Uterus (tissue), 4 donors: ENCODE measurements around the gene LPP. TPM values are rescaled to one million over a fixed set of nuclear protein-coding genes. Genes with fewer than 3 reads are reported as not detected.

ENCODE experiments used
- DNase-seq, 2 donors: peaks; one replicate each; pipeline ENCODE4 v3.0.0-alpha.2; 2019 to 2020
- H3K27ac ChIP-seq, 2 donors: fragments of 200-600 bp; sonication (generic); 1 replicate in 1 of 2; 2 replicates in 1 of 2; pipeline ENCODE4 v1.5.1; 2016 to 2018
- H3K27me3 ChIP-seq, 2 donors: fragments of 200-600 bp; sonication (generic); one replicate each; pipeline ENCODE4 v1.5.1; 2018 to 2019; ENCODE audit warnings: control low read depth in 1 of 2
- H3K36me3 ChIP-seq, 2 donors: fragments of 200-600 bp; sonication (generic); one replicate each; pipeline ENCODE4 v1.5.1; 2019; ENCODE audit warnings: control low read depth in 1 of 2
- H3K4me1 ChIP-seq, 2 donors: fragments of 200-600 bp; sonication (generic); one replicate each; pipeline ENCODE4 v1.5.1; 2018 to 2019; ENCODE audit warnings: control low read depth in 1 of 2
- H3K4me3 ChIP-seq, 2 donors: fragments of 200-600 bp; sonication (generic); 1 replicate in 1 of 2; 2 replicates in 1 of 2; pipeline ENCODE4 v1.5.1; 2018 to 2019; ENCODE audit warnings: mild to moderate bottlenecking in 1 of 2
- H3K9me3 ChIP-seq, 2 donors: fragments of 200-600 bp; sonication (generic); one replicate each; pipeline ENCODE4 v1.5.1; 2019; ENCODE audit warnings: control low read depth in 1 of 2
- POLR2A ChIP-seq, 2 donors: fragments of 450-650 bp; IDR thresholded peaks; one replicate each; pipeline ENCODE4 v1.6.1; 2016; ENCODE audit warnings: antibody characterized with exemption in 2 of 2, mild to moderate bottlenecking in 1 of 2, moderate library complexity in 1 of 2
- intact Hi-C: fragments of 100-400 bp; cut with DNase I; formaldehyde crosslinking; loops from one replicate; pipeline ENCODE4 v1.15.1; 2023; ENCODE audit warnings: low total_unique reads
- total RNA-seq, 4 donors: library from RNA; depleted of rRNA in 3 of 4; stranded (reverse); fragments of >200 nt in 3 of 4; gene quantifications; one replicate each; pipeline versions ENCODE4 v1.1.0 to v1.2.4, GENCODE V29; 2014 to 2023
- TF ChIP-seq, protein P1 (sequence below), 4 experiments: fragments of 200-600 bp in 2 of 4; fragments of 450-650 bp in 2 of 4; sonication (generic) in 2 of 4; IDR thresholded peaks; one replicate each; pipeline ENCODE4 v1.5.1; 2016 to 2019; ENCODE audit warnings: antibody characterized with exemption in 4 of 4, mild to moderate bottlenecking in 2 of 4, moderate library complexity in 1 of 4
- donor health status: DM: yes; HTN: yes; CAD: no.

LPP gene
- total RNA-seq, 4 donors from 2014 or later: 180 to 1,374 (median 712) TPM

DNA sequence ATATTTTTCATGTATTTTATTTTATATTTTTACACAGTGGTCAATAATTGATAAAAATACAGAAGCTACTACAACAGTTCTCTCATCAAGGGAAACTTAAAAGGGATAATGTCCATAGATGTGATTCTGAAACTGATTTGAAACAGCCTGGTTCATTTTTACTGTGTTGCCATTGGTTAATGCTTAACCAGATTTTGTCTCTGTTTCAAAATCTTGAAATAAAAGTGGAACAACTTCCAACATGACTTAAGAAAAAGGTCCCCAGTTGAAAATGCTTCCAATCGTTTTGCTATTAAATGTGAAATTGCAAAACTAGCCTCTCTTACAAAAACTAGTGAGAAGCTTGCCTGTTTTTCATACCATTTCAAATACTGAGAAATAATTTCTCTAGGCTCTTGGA is 240.7 kb downstream of the LPP start:
- no peaks in the 10 kb centered on the region for H3K9me3 ChIP-seq
- H3K27ac ChIP-seq: no peak overlapping the region
- H3K4me3 ChIP-seq: no peak overlapping the region
- intact Hi-C loops: no loop called here
- TF ChIP-seq, protein P1, sequence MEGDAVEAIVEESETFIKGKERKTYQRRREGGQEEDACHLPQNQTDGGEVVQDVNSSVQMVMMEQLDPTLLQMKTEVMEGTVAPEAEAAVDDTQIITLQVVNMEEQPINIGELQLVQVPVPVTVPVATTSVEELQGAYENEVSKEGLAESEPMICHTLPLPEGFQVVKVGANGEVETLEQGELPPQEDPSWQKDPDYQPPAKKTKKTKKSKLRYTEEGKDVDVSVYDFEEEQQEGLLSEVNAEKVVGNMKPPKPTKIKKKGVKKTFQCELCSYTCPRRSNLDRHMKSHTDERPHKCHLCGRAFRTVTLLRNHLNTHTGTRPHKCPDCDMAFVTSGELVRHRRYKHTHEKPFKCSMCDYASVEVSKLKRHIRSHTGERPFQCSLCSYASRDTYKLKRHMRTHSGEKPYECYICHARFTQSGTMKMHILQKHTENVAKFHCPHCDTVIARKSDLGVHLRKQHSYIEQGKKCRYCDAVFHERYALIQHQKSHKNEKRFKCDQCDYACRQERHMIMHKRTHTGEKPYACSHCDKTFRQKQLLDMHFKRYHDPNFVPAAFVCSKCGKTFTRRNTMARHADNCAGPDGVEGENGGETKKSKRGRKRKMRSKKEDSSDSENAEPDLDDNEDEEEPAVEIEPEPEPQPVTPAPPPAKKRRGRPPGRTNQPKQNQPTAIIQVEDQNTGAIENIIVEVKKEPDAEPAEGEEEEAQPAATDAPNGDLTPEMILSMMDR (IDR thresholded peaks at IDR 0.05): no peak
- TF ChIP-seq POLR2A (IDR thresholded peaks at IDR 0.05): no peak
- H3K27me3 ChIP-seq: no peaks in the 10 kb centered on the region
- H3K4me1 ChIP-seq: peaks cover 4 to 9% of the 10 kb centered on the region in 2 donors
- no peak for DNase-seq
- no peaks in the 10 kb centered on the region for H3K36me3 ChIP-seq

DNA sequence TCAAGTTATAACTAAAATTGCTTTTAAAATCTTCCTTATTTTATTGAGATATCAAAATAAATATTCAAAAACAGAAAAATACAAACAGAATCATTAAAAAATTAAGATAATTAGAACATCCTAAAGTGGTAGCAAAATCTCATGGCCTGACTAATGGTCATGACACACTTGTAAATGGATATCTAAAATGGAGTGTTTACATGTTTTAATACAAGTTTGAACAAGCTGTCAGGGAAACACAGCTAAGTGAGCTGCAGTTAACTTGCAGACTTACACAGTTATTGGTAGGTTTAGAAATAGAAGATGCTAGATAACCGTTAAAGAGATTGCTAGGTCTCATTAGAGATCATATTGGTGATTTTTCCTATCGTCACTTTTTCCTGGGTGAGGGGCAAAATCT is 242.3 kb downstream of the LPP start:
- Histone ChIP-seq H3K4me3 (no peak overlapping the region), H3K27me3 (no peaks in the 10 kb centered on the region), H3K27ac (peak overlapping the region in 1 of 2 donors; percentile 2), H3K36me3 (no peaks in the 10 kb centered on the region), H3K4me1 (peaks cover 4 to 9% of the 10 kb centered on the region in 2 donors), H3K9me3 (no peaks in the 10 kb centered on the region)
- intact Hi-C loops: no loop called here
- TF ChIP-seq POLR2A (IDR thresholded peaks at IDR 0.05): no peak
- TF ChIP-seq, protein P1 (IDR thresholded peaks at IDR 0.05): no peak
- DNase-seq: no peak

DNA sequence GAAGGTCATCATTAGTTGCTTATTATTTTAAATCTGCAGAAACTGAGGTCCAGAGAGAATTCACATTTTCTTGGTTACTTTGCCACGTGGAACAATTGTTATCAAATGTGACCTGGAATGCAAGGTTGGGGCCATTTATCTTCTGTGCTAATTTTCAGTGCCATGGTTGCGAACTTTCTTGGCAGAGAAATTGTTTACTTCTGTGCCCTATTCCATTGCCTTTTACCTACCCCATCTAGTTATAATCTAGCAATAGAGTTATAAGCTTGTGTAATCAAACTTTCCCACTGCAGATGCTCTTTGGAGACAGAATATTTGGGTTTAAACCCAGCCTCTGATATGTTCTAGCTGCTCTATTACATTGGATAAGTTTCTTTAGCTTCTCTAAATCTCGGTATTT is 242.9 kb downstream of the LPP start:
- H3K9me3 ChIP-seq: no peaks in the 10 kb centered on the region
- H3K4me1 ChIP-seq: peaks cover 4 to 9% of the 10 kb centered on the region in 2 donors
- peak overlapping the region in 1 of 2 donors; percentile 7 for H3K4me3 ChIP-seq
- intact Hi-C loops: no loop called here
- DNase-seq: no peak
- H3K36me3 ChIP-seq: no peaks in the 10 kb centered on the region
- TF ChIP-seq POLR2A (IDR thresholded peaks at IDR 0.05): no peak
- TF ChIP-seq, protein P1 (IDR thresholded peaks at IDR 0.05): no peak
- H3K27ac ChIP-seq: peak overlapping the region; percentile 2 to 32
- H3K27me3 ChIP-seq: no peaks in the 10 kb centered on the region

DNA sequence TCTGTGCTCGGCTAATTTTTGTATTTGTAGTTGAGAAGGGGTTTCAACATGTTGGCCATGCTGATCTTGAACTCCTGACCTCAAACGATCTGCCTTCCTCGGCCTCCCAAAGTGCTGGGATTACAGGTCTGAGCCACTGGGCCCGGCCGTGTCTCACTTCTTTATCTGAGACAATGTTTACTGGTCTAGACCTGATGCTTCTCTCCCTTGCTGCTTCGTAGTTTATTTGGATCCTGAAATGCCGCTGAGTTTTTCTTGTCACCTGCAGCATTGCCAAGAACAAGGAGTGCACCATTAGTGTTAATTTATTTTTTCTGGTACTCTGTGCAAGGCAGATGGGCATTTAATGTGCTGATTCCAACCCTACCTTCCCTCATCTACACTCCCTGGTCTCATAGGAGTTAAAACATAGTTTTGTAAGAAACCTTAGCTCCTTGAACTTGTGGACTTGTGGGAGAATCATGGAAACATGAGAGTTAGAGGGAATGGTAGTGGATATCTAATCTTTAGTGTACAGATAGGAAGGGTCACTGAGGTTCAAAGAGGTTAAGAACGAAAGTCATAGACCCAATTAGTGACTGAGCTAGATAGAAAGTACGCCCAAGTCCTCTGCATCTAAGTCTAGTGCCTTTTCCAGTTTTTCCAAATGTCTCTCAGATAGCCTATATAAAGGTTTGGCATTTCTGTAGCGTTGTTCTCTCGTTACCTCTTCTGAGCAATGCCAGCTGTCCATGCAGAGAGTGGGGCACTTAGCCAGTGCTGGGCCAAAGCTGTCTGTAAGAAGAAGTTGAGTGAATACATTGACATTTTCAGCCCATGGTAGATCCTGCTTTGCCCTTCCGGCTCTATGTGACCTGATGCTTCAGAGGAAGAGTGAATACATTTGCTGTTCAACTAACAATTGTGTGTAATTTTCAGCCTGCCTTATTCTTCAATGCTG is 244.1 kb downstream of the LPP start:
- Histone ChIP-seq H3K9me3 (no peaks in the 10 kb centered on the region), H3K4me3 (peak overlapping the region in 1 of 2 donors; percentile 7), H3K27me3 (no peaks in the 10 kb centered on the region), H3K36me3 (no peaks in the 10 kb centered on the region), H3K4me1 (peaks cover 4 to 9% of the 10 kb centered on the region in 2 donors), H3K27ac (peak overlapping the region in 1 of 2 donors; percentile 37)
- TF ChIP-seq, protein P1 (IDR thresholded peaks at IDR 0.05): no peak
- no peak for TF ChIP-seq POLR2A (IDR thresholded peaks at IDR 0.05)
- intact Hi-C loops: no loop called here
- no peak for DNase-seq
